ACHN (cell line): ENCODE data around the gene PDE7B.

ENCODE experiments used
- DNase-seq: peaks from one replicate; pipeline ENCODE4 v3.0.0-alpha.2; 2015
- in situ Hi-C: cut with HindIII; loops from 2 replicates; pipeline ENCODE4 v1.10.0; 2017; ENCODE audit warnings: low sequenced_read_pairs, low pct_ligation_motif_present, low pct_unique_long_range_greater_than_20kb

PDE7B gene

DNA sequence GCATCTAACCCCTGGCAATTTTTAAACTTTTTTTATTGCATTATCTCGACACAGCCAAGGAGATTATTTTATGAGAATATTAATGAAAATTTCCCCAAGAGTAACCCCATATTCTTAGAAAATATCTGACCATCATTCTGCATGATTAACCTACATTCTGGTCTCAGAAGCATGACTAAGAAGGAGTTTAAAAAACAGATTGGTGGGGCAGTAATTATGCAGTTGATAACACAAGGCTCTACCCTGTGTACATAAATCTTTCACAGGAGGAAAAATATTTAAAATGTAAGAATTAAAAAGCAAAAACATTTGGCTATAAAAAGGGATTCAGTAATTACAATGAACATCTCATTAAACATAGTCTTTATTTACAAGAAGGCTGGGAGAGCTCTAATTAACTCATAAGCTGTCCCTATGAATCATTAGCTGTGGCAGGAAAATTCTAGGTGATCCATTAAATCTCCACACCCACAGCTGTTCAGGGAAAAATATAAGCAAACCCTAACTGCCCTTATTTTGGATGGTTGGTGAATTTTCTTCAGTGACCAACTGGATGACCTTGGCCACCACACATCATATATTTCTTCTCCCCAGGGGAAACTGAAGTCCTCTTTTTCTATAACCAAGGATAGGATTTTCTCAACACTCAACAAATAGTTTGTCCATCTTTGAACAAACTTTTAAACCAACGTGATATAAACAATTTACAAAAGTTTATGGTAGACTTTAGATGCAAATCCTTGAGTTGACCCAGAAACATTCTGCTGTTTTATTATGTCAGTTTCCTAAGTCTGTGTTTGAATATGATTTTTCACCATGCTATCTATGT lies 59.5 kb downstream of the PDE7B start:
- in situ Hi-C loops: no loop called here
- DNase-seq: no peak

GRCh38 chr6:135913785-135914184 lies 62.3 kb downstream of the PDE7B start:
- in situ Hi-C loops: no loop called here
- DNase-seq: no peak

DNA sequence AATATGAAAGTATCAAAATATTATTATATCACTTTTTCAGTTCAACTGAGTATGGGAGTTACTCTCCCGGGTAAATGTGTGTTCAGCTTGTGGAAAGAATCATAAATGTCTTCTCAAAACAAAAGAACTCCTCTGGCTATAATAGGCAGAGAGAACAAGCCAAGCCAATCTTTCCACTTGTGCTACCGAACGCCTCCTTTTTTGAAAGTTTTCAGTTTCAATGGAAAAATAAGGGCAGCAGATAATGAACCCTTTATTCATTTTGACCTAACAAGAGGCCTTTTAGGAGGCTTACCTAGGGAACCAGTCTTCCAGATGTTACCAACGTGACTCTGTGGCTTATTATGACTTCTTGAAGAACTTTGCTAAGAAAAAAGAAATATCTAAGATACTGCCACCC lies 67.5 kb downstream of the PDE7B start:
- in situ Hi-C loops: no loop called here

DNA sequence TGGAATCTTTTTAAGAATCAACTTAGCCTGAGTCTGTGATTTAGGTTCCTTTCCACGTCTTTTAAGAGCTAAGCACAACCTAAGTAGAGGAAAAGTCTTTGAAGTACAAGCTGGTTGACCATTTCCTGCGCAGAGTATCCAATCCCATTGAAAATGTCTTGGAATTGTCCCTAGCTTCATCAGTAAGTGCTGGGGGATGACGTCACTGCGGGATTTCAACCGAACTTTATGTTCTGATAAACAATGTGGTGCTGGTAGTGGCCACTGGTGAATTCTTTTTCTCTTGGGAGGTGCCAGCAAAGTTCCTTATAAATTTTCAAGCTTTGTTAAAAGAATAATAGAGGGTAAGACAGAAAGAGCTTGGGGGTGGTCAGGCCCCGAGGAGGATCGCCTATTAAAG lies 69.2 kb downstream of the PDE7B start:
- DNase-seq: no peak
- in situ Hi-C loops: no loop called here

More for the DNA sequence above, 67.5 kb downstream of the PDE7B start:
- DNase-seq: no peak

- in situ Hi-C loops: no loop called here
- no peak for DNase-seq
Observed at GRCh38 chr6:135921188-135921587, 69.7 kb downstream of the PDE7B start.

- in situ Hi-C loops: no loop called here
- DNase-seq: peak; percentile 83
Observed at GRCh38 chr6:135922174-135922573, 70.7 kb downstream of the PDE7B start.

GRCh38 chr6:135922746-135923145 lies 71.2 kb downstream of the PDE7B start:
- in situ Hi-C loops: no loop called here
- DNase-seq: no peak

GRCh38 chr6:135932651-135933050 lies 81.2 kb downstream of the PDE7B start:
- in situ Hi-C loops: no loop called here
- DNase-seq: no peak

DNA sequence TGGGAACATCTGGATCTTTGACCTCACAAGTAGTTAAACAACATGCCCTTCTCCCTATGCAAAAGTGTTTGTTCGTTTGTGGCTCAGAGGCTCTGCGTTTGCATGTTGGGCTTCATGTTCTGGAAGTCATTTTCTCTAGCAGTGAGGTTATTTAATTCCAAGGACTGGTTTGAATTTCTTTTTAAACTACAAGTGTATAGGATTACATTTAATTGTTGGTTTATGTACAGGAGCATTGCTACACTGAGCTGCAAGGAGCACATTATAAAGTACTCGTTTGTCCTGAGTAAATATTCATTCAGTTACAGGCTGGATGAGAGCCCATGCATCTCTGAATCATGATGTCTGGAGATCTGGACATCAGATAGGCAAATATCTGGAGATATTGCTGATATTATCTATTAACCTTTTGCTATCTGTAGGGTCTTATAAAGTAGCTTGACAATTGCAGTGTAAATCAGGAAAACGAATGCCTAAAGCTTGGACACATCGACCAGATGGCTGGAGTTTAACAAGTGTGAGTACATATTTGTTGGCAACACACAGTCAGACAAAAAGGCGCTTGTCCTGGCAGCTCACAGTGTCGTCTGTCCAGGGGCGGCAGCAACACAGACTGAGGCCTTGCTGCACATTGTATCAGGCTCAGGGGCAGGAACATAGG lies 84.6 kb downstream of the PDE7B start:
- in situ Hi-C loops: no loop called here
- DNase-seq: no peak

GRCh38 chr6:135936606-135937005 lies 85.1 kb downstream of the PDE7B start:
- peak; percentile 75 for DNase-seq
- in situ Hi-C loops: no loop called here

- in situ Hi-C loops: no loop called here
- DNase-seq: no peak
Observed at GRCh38 chr6:135937106-135937505, 85.6 kb downstream of the PDE7B start.

- in situ Hi-C loops: no loop called here
- DNase-seq: peak; percentile 2
Observed at GRCh38 chr6:135938576-135939207, 87.2 kb downstream of the PDE7B start.

DNA sequence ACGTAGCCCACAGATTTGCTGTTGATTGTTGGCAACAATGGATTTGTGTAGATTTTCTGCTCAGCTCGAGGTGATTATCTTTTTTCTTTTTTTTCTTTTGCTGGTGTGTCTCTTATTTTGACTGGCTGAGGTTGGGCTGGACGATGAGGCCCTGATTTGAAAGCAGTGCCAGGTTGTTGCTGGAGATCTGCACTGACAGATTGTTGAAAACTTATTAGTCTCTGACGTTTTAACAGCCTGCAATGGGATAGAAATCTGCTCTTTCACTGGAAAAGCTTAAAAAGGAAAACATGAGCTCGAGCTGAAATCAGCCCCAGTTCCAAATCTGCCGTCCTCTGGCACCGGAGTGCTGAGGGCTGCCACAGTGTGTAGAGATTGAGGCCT lies 87.7 kb downstream of the PDE7B start:
- DNase-seq: no peak

GRCh38 chr6:135940616-135941167 lies 89.2 kb downstream of the PDE7B start:
- in situ Hi-C loops: no loop called here
- DNase-seq: no peak

More for the DNA sequence above, 87.7 kb downstream of the PDE7B start:
- in situ Hi-C loops: no loop called here

DNA sequence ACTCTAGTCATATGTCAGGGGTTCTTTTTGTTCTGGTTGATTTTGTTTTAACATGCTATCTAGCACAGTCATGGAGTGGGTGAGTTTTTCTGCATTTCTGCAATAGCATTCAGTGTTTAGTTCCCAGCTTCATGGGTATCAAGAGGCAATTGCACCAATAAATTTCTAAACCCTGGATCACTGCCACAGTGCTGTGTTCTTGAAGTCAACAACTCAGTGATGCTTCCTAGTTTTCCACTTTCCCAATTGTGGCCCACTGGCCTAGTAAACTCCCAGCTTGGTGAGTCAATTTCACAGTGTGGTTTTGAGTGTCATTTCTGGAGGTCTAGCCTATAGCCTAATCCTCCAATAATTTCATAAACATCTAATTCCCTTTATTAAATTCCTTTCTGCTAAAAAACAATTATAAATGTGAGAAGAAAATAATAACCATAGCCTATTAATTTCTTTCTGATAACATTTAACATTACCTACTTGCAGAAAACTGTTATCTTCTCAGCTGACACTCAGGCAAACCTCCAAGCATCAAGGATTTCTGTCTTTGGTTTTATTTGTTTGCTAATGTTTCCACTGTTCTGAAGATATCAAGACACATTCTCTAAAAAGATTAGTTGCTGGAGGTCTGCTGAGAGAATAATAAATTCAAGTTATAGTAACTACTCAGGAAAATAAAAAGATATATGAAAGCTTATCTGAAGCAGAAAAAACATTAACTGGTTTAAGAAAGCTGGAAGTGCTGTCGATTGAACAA lies 89.9 kb downstream of the PDE7B start:
- in situ Hi-C loops: no loop called here
- no peak for DNase-seq

DNA sequence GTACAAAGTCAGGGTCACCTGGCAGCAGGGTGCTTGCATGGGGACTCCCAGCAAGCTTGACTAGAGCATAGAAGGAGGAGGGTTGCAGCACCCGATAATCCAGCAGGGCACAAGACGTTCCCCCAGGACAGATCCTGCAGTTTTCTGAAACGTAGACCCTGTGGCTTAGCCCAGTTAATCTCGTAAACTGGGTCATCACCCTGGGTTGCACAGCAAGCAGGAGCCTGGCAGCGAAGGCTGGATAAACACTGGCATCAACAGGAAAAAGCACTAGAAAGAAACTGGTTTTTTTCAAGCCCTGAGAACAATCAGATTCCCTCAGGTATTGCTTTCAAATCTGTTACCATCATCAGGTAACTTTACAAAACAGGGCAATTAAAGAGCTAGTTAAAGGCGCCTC lies 92.6 kb downstream of the PDE7B start:
- in situ Hi-C loops: no loop called here
- no peak for DNase-seq

GRCh38 chr6:135946674-135947073 lies 95.2 kb downstream of the PDE7B start:
- no peak for DNase-seq
- in situ Hi-C loops: no loop called here

- DNase-seq: no peak
Observed at GRCh38 chr6:135950669-135951068, 99.2 kb downstream of the PDE7B start.

DNA sequence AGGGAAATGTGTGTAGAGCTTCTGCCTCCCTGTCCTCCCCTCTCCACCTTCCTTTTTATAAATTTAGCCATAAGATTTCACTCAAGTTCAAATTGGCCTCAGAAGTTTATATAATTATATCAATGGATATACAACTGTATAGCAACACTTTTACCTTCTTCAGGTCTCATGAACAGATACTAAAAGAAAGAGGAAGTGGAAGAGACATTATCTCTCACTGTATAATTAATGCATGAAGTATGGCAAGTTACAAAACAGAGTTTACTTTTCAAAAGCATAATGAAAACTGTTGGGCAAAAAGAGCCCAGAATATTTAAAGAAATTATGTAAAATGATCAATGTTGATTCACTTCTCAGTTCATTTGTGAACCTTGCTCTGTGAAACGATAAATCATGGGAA lies 99.7 kb downstream of the PDE7B start:
- in situ Hi-C loops: no loop called here
- no peak for DNase-seq

More at GRCh38 chr6:135950669-135951068, 99.2 kb downstream of the PDE7B start:
- in situ Hi-C loops: no loop called here
